Measurements from ENCODE around the gene ZNRF3. TPM values are rescaled to one million over a fixed set of nuclear protein-coding genes. Genes with fewer than 3 reads are reported as not detected.
A peak's percentile ranks its signal among the peaks of the same experiment; 100 is the strongest.

ZNRF3 gene
- total and polyA plus RNA-seq, 2 donors (not counting 1 experiment from before 2014, with no cell fraction given), result 0.21 to 0.71 TPM

DNA sequence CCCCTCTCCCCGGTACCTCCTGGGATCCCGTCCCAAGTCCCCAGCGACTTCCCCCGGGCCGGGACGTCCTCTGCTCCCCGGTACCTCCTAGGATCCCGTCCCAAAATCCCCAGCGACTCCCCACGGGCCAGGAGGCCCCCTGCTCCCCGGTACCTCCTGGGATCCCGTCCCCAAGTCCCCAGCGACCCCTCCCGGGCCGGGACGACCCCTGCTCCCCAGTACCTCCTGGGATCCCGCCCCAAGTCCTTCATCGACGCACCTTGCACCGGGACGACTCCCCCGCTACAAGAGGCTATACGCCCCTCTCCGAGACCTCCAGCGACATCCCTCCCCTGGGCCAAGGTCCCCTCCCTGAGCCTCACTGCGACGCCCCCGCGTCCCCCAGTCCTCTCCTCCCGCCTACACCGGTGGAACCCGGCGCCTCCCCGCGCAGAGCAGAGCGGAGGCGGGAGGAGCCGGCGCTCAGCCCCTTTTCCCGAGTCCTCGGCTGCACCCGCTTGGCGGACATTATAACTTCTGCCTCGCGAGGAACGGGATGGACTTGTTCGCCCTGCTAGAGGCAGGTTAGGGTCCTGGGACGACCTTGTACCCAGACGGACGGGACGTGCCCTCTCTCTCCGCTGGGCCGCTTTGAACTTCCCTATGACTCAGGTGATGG, 190.4 kb downstream of the ZNRF3 start:
- no peak for ATAC-seq (ENCODE audit: low read depth)
- ChIA-PET POLR2A (no interaction called here), CTCF (no interaction called here)
- H3K4me2 ChIP-seq (replicated peaks; ENCODE audit: low read depth, low read length, poor library complexity, severe bottlenecking), result peak overlapping the region; percentile 90
- H3K9me3 Mint-ChIP-seq (ENCODE audit: insufficient read depth), result no peaks in the 10 kb centered on the region
- H3K27me3 ChIP-seq (replicated peaks in 1 of 4; ENCODE audit: control extremely low read depth in 1 of 4, control insufficient read depth in 3 of 4, insufficient read depth in 4 of 4, low read length in 3 of 4), result peaks cover 0 to 65% (median 38%) of the 10 kb centered on the region in 4 experiments
- H3K9ac ChIP-seq (ENCODE audit: low read length), result peak overlapping the region; percentile 55
- WGBS (ENCODE audit: insufficient coverage), result 6% methylated on average over 53 of the region's 53 CpGs
- DNase-seq, result peak; percentile 32
- H3K27me3 Mint-ChIP-seq, result peaks cover 67% of the 10 kb centered on the region
- H3K4me3 Mint-ChIP-seq, result peak overlapping the region; percentile 73
- no peak overlapping the region for H3K27ac ChIP-seq (ENCODE audit: low read length in 2 of 2)
- intact Hi-C loops (cut with micrococcal nuclease), result loop anchor here (2.0 to 10.0 kb wide), 2 partner anchors 191 to 311 kb away; partner anchors contain the start of genes AP1B1 and ZNRF3
- no peaks in the 10 kb centered on the region for H3K79me2 ChIP-seq (ENCODE audit: control insufficient read depth, insufficient read depth, low read length)
- no peaks in the 10 kb centered on the region for H4K20me1 ChIP-seq (ENCODE audit: control insufficient read depth, insufficient read depth, low read length, poor library complexity, severe bottlenecking)
- no peak overlapping the region for H3K27ac Mint-ChIP-seq
- H3K36me3 ChIP-seq (replicated peaks in 1 of 2; ENCODE audit: control extremely low read depth in 1 of 2, control insufficient read depth in 1 of 2, extremely low read depth in 1 of 2, insufficient read depth in 2 of 2, low read length in 1 of 2), result no peaks in the 10 kb centered on the region
- H3K4me1 ChIP-seq (ENCODE audit: control insufficient read depth in 2 of 2, insufficient read depth in 2 of 2, low read length in 2 of 2), result peaks cover 27 to 28% of the 10 kb centered on the region in 2 donors
- peak overlapping the region; percentile 56 for H2AFZ ChIP-seq (ENCODE audit: insufficient read depth, low read depth, low read length, poor library complexity, severe bottlenecking)
- no peak for TF ChIP-seq EZH2 (IDR thresholded peaks at IDR 0.05; ENCODE audit: borderline replicate concordance, insufficient read depth, low read depth, low read length, poor library complexity, severe bottlenecking)
- no peak for TF ChIP-seq CTCF (IDR thresholded peaks at IDR 0.05)
- H3K9me3 ChIP-seq (ENCODE audit: control extremely low read depth in 1 of 3, control insufficient read depth in 2 of 3, insufficient read depth in 1 of 3, low read length in 2 of 3), result peaks cover 0 to 18% (median 0%) of the 10 kb centered on the region in 3 donors
- H3K4me1 Mint-ChIP-seq, result peaks cover 22% of the 10 kb centered on the region
- peak overlapping the region in 4 of 5 experiments; percentile 30 to 49 (median 45) for H3K4me3 ChIP-seq (ENCODE audit: control extremely low read depth in 1 of 5, extremely low read depth in 1 of 5, insufficient read depth in 1 of 5, low read depth in 2 of 5, low read length in 4 of 5)

DNA sequence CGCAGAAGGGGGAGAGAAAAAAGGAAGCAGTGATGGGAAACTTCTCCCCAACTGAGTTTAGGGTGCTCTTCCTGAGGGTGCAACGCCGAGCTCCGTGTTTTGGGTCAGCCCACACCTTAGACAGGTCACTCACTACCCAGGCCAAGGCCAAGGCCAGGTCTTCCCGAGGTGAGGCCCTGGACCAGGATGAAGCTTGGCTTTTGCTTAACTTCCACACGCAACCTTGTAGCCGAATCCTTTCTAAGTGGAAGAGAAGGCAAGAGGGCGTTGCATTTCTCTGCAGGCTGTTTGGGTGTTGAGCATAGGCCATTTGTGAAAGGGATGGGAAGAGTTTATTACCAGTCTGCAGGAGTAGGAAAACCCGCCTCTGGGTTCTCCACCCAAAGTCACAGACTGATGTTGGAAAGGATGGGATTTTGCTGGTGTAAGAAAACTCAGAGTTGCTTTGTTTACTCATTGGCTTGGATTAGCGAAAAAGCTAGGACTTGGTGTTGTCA, 191.0 kb downstream of the ZNRF3 start:
- no peak overlapping the region for H3K27ac ChIP-seq (ENCODE audit: low read length in 2 of 2)
- H3K27ac Mint-ChIP-seq, result no peak overlapping the region
- DNase-seq (no peak), ATAC-seq (ENCODE audit: low read depth) (no peak)
- no peaks in the 10 kb centered on the region for H3K9me3 Mint-ChIP-seq (ENCODE audit: insufficient read depth)
- peak overlapping the region in 2 of 5 experiments; percentile 30 to 48 for H3K4me3 ChIP-seq (ENCODE audit: control extremely low read depth in 1 of 5, extremely low read depth in 1 of 5, insufficient read depth in 1 of 5, low read depth in 2 of 5, low read length in 4 of 5)
- no peaks in the 10 kb centered on the region for H3K79me2 ChIP-seq (ENCODE audit: control insufficient read depth, insufficient read depth, low read length)
- H3K36me3 ChIP-seq (replicated peaks in 1 of 2; ENCODE audit: control extremely low read depth in 1 of 2, control insufficient read depth in 1 of 2, extremely low read depth in 1 of 2, insufficient read depth in 2 of 2, low read length in 1 of 2), result no peaks in the 10 kb centered on the region
- H3K9ac ChIP-seq (ENCODE audit: low read length), result peak overlapping the region; percentile 55
- peaks cover 69% of the 10 kb centered on the region for H3K27me3 Mint-ChIP-seq
- intact Hi-C loops (cut with micrococcal nuclease), result loop anchor here (10.0 kb wide), 1 partner anchor 310 kb away; the partner anchor contains the start of gene AP1B1
- TF ChIP-seq EZH2 (IDR thresholded peaks at IDR 0.05; ENCODE audit: borderline replicate concordance, insufficient read depth, low read depth, low read length, poor library complexity, severe bottlenecking), result no peak
- TF ChIP-seq CTCF (IDR thresholded peaks at IDR 0.05), result no peak
- ChIA-PET CTCF (no interaction called here), POLR2A (no interaction called here)
- peak overlapping the region; percentile 56 for H2AFZ ChIP-seq (ENCODE audit: insufficient read depth, low read depth, low read length, poor library complexity, severe bottlenecking)
- H3K27me3 ChIP-seq (replicated peaks in 1 of 4; ENCODE audit: control extremely low read depth in 1 of 4, control insufficient read depth in 3 of 4, insufficient read depth in 4 of 4, low read length in 3 of 4), result peaks cover 0 to 64% (median 42%) of the 10 kb centered on the region in 4 experiments
- H4K20me1 ChIP-seq (ENCODE audit: control insufficient read depth, insufficient read depth, low read length, poor library complexity, severe bottlenecking), result no peaks in the 10 kb centered on the region
- peaks cover 22% of the 10 kb centered on the region for H3K4me1 Mint-ChIP-seq
- H3K4me2 ChIP-seq (replicated peaks; ENCODE audit: low read depth, low read length, poor library complexity, severe bottlenecking), result peak overlapping the region; percentile 90
- H3K4me3 Mint-ChIP-seq, result peak overlapping the region; percentile 73
- peaks cover 0 to 18% (median 0%) of the 10 kb centered on the region in 3 donors for H3K9me3 ChIP-seq (ENCODE audit: control extremely low read depth in 1 of 3, control insufficient read depth in 2 of 3, insufficient read depth in 1 of 3, low read length in 2 of 3)
- peaks cover 27 to 28% of the 10 kb centered on the region in 2 donors for H3K4me1 ChIP-seq (ENCODE audit: control insufficient read depth in 2 of 2, insufficient read depth in 2 of 2, low read length in 2 of 2)
- 74% methylated on average over 9 of the region's 10 CpGs for WGBS (ENCODE audit: insufficient coverage)
